Measurements from ENCODE around the gene PIH1D1. TPM values are rescaled to one million over a fixed set of nuclear protein-coding genes. Genes with fewer than 3 reads are reported as not detected.
A peak's percentile ranks its signal among the peaks of the same experiment; 100 is the strongest.

The PIH1D1 gene
- total RNA-seq, 1 donor from 2014 or later = 84.5 TPM

GRCh38 chr19:49491030-49491803 is 39.6 kb upstream of the PIH1D1 start:
- Mint-ChIP-seq H3K27ac (ENCODE audit: unreplicated experiment) (peak overlapping the region; percentile 34), H3K27me3 (ENCODE audit: unreplicated experiment) (no peaks in the 10 kb centered on the region), H3K36me3 (ENCODE audit: unreplicated experiment) (peaks cover 43% of the 10 kb centered on the region), H3K4me3 (ENCODE audit: unreplicated experiment) (no peak overlapping the region), H3K9me3 (ENCODE audit: unreplicated experiment) (no peaks in the 10 kb centered on the region), H3K4me1 (ENCODE audit: unreplicated experiment) (peaks cover 24% of the 10 kb centered on the region)
- DNase-seq (ENCODE audit: extremely low spot score, unreplicated experiment) = no peak
- TF ChIP-seq CTCF (IDR thresholded peaks at IDR 0.05) = no peak

GRCh38 chr19:49490287-49491029 is 38.8 kb upstream of the PIH1D1 start:
- Mint-ChIP-seq H3K4me1 (ENCODE audit: unreplicated experiment) (peaks cover 21% of the 10 kb centered on the region), H3K4me3 (ENCODE audit: unreplicated experiment) (peak overlapping the region; percentile 38), H3K36me3 (ENCODE audit: unreplicated experiment) (peaks cover 43% of the 10 kb centered on the region), H3K27me3 (ENCODE audit: unreplicated experiment) (no peaks in the 10 kb centered on the region), H3K27ac (ENCODE audit: unreplicated experiment) (peak overlapping the region; percentile 34), H3K9me3 (ENCODE audit: unreplicated experiment) (no peaks in the 10 kb centered on the region)
- no peak for TF ChIP-seq CTCF (IDR thresholded peaks at IDR 0.05)
- no peak for DNase-seq (ENCODE audit: extremely low spot score, unreplicated experiment)

- Mint-ChIP-seq H3K36me3 (ENCODE audit: unreplicated experiment) (peaks cover 43% of the 10 kb centered on the region), H3K27me3 (ENCODE audit: unreplicated experiment) (no peaks in the 10 kb centered on the region), H3K4me3 (ENCODE audit: unreplicated experiment) (peak overlapping the region; percentile 91), H3K9me3 (ENCODE audit: unreplicated experiment) (no peaks in the 10 kb centered on the region), H3K27ac (ENCODE audit: unreplicated experiment) (peak overlapping the region; percentile 88), H3K4me1 (ENCODE audit: unreplicated experiment) (peaks cover 21% of the 10 kb centered on the region)
- DNase-seq (ENCODE audit: extremely low spot score, unreplicated experiment) = no peak
- TF ChIP-seq CTCF (IDR thresholded peaks at IDR 0.05) = no peak
These were observed 38.1 kb upstream of the PIH1D1 start for GRCh38 chr19:49489601-49490167.

- H3K27ac Mint-ChIP-seq (ENCODE audit: unreplicated experiment) = peak overlapping the region; percentile 88
- peak overlapping the region; percentile 91 for H3K4me3 Mint-ChIP-seq (ENCODE audit: unreplicated experiment)
- no peak for DNase-seq (ENCODE audit: extremely low spot score, unreplicated experiment)
- H3K9me3 Mint-ChIP-seq (ENCODE audit: unreplicated experiment) = no peaks in the 10 kb centered on the region
- peaks cover 43% of the 10 kb centered on the region for H3K36me3 Mint-ChIP-seq (ENCODE audit: unreplicated experiment)
- H3K27me3 Mint-ChIP-seq (ENCODE audit: unreplicated experiment) = no peaks in the 10 kb centered on the region
- no peak for TF ChIP-seq CTCF (IDR thresholded peaks at IDR 0.05)
- H3K4me1 Mint-ChIP-seq (ENCODE audit: unreplicated experiment) = peaks cover 21% of the 10 kb centered on the region
These were observed 37.4 kb upstream of the PIH1D1 start for GRCh38 chr19:49488863-49489537.
